ENCODE results near the gene BLVRB.
"Not testable (repeated sequence)": the region's sequence is repeated elsewhere in the genome, so short reads cannot be mapped to it uniquely, and the experiment has no call there.

- not testable (repeated sequence) for TF ChIP-seq NRF1 (conservative IDR thresholded peaks at IDR 0.05 in 1 of 2, IDR thresholded peaks at IDR 0.05 in 1 of 2); CHD2 (IDR thresholded peaks at IDR 0.05; ENCODE audit: low read depth, low read length); RCOR1 (IDR thresholded peaks at IDR 0.05; ENCODE audit: borderline replicate concordance in 1 of 2, low read depth in 2 of 2, low read length in 2 of 2); HNRNPUL1 (IDR thresholded peaks at IDR 0.05; ENCODE audit: low read length); CGGBP1 (CRISPR knock-in tag; IDR thresholded peaks at IDR 0.05); SMAD3 (CRISPR knock-in tag; conservative IDR thresholded peaks at IDR 0.05); SAFB (IDR thresholded peaks at IDR 0.05; ENCODE audit: borderline replicate concordance, low read depth, low read length); ZNF766 (CRISPR knock-in tag; conservative IDR thresholded peaks at IDR 0.05); TAF1 (IDR thresholded peaks at IDR 0.05; ENCODE audit: control insufficient read depth, extremely low read depth, insufficient read depth, low read length, severe bottlenecking); ETV6 (IDR thresholded peaks at IDR 0.05; ENCODE audit: borderline replicate concordance in 1 of 2, low read depth in 2 of 2, low read length in 1 of 2); ETV6 (CRISPR knock-in tag; IDR thresholded peaks at IDR 0.05; ENCODE audit: borderline replicate concordance); ATF1 (CRISPR knock-in tag; IDR thresholded peaks at IDR 0.05); ATF1 (tag; IDR thresholded peaks at IDR 0.05); ATF2 (CRISPR knock-in tag; IDR thresholded peaks at IDR 0.05)
These were observed 35.3 kb downstream of the BLVRB start for GRCh38 chr19:40430242-40430641.

All from K562 (cell line).